Fibroblast of peridontal ligament (primary cell): ENCODE measurements around the gene BNC1.
A peak's percentile ranks its signal among the peaks of the same experiment; 100 is the strongest.

Experiments
- DNase-seq: peaks from one replicate; pipeline ENCODE4 v3.0.0-alpha.2; 2010; ENCODE audit errors: extremely low read depth

The BNC1 gene

GRCh38 chr15:83284559-83285283, at the start of gene BNC1:
TSS of gene BNC1 (minus strand) at chr15:83284664. CDS start at chr15:83284628, 36 bp downstream.
- DNase-seq = no peak

DNA sequence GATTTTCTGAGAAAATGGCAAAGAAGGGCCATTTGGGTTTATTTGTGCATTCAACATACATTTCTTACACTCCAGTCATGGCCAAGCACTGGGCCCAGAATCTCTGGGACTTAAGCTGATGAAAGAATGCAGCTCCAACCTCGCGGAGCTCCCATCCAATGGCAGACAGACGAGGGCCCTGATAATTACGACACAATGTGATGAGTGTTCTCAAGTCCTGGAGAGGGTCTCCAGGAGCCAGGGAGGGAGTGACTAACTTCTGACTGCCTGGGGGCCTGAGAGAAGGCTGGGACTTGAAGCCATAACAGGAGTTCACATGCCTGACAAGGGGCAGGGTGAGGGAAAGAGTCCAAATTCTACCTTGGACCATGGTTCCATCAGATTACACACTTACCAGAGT, 42.6 kb upstream of the BNC1 start:
- no peak for DNase-seq

DNA sequence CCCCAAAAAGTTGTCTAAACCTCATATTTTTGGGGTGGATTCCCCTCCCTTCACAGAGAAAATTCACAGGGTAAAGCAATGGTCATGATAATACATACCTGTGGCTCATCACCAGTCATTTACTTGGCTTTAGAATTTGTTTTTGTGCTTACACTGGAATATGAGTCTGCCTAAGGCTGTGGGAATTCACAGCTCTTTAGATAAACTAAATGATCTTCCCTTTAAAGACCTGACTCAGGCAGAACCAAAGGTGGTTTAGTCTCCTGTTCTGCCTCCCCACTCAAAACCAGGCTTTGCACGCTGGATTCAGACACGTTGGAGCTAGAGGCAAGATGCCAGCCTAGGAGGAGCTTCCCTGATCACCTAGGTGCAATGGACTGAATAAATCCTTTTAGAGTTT, 40.3 kb upstream of the BNC1 start:
- DNase-seq = no peak

DNA sequence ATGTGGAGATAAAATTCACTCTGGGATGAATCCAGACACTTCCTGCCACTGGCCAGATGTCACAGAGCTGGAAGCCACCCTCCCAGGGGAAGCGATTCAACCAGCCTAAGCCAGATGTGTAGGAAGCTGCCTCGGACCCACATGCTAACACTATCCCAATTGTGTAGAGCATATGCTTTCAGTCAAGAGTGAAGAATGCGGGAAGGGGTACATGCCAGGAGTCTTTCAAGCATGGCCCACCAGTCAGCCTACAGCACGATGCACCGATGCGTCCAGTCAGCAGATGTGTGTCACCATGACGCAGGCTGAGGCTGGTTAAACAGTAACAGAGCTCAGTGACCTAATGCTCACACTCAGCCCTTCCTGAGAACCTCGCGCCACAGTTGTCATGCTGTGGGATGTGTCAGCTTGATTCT, 38.8 kb upstream of the BNC1 start:
- DNase-seq = peak; percentile 92

DNA sequence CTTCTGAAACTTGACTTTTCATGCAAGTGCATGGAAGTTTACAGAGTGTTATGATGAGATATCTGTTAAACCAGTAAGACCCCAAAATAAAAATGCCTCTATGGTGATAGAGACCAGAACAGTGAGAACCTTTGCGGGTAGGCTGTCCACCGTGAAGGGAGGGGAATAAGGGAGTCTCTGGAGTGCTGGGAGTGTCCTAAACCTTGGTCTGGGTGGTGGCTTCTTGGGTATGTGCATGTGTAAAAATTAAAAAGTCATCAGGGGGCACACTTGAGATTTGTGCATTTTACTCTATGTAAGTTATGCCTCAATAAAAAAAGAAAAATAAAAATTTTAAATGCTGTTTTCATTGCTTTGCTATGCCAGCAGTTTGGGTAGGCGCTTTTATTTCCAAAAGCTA, 38.2 kb upstream of the BNC1 start:
- DNase-seq = no peak

GRCh38 chr15:83322061-83322460, 37.6 kb upstream of the BNC1 start:
- DNase-seq = no peak

- DNase-seq = peak; percentile 31
Observed at GRCh38 chr15:83320844-83321243, 36.4 kb upstream of the BNC1 start.

DNA sequence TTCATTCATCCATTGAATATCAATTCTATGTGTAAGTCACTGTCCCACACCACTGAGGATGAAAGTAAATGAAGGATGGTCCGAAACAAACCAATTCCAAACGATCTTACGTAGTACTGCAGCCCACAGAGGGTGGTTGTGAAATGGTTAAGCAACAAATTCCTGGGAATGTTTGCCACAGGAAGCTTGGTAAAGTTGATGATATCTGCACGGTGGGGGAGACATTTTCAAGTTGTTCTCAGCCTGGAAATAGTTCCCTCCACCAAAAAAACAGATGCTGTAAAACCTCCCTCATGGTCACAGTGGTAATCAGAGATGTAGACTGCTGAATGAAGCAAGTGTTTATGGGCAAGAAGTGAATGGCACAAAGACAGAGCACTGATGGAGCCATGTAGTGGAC, 35.9 kb upstream of the BNC1 start:
- DNase-seq = peak; percentile 31

GRCh38 chr15:83319771-83320170, 35.3 kb upstream of the BNC1 start:
- DNase-seq = no peak

DNA sequence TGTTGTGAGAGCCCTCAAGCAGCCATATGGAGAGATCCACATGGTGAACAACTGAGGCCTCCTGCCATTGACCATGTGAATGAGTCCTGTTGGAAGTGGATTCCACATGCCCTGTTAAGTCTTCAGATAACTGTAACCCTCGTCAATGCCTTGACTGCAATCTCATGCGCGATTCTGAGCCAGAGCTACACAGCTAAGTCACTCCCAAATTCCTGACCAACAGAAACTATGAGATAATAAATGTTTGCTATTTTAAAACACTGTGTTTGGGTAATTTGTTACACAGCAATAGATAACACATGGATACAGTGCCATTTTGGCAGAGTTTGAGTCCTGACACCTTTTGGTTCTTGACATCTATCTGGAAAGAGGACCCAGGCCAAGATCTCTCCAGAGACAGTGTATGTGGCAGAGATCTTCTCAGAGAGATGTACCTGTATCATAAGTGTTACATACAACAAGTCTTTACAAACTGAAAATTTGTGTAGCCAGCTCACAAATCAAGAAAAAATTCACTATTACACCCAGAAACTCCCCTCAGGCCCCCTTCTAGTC, 34.5 kb upstream of the BNC1 start:
- no peak for DNase-seq

DNA sequence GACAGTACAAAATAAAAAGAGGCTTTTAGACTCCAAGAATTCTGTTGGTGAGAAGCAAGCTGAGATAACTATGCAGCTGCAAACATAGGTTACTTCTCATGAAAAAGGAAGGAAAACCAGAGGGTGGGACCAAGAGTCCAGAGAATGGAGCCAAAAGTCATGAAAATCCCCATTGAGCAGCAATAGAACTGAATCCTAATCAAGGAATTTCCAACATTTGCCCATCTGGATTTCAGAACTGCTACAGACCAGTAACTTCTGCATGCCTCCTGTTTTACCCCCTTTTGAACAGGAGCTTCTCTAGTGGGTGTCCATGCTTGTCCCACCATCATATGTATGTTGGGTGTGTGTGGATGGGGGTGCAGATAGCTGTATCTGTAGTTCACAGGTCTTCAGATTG, 33.6 kb upstream of the BNC1 start:
- DNase-seq = no peak

DNA sequence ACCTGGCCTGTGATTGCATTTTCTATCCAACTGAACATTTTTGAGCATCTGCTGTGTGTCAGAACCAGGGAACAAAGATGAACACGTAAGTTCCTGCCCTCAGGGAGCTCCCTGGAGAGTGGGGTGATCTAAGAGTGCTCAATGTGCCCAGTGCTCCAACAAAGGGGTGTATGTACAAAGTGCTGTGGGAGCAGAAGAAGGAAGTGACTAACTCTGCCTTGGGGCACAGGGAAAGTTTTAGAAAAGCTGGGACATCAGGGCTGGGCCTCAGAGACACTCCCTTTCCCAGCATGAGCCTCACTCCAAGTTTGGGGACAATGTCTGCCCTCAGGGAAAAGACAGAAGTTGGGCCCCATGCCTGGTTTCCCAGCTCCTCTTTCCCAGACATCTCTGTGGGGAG, 27.6 kb upstream of the BNC1 start:
- DNase-seq = no peak

- DNase-seq = peak; percentile 39
Observed at GRCh38 chr15:83310521-83311456, 26.3 kb upstream of the BNC1 start.

DNA sequence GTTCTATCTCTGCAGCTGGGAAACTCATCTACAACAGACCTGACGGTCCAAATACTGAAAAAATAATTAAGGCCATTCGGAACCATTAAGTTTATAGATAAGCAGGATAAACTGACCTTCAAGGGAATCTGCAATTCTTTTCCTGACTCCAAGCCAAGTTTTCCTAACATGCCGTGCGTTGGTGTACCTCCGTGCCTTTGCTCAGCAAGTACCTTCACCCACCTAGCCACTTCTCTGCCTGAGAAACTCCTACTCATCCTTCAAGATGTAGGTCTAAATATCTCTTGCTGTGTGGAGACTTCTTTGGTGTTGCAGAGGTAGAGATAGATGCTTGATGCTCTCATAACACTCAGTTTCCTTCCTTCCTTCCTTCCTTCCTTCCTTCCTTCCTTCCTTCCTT, 24.2 kb upstream of the BNC1 start:
- DNase-seq = no peak

DNA sequence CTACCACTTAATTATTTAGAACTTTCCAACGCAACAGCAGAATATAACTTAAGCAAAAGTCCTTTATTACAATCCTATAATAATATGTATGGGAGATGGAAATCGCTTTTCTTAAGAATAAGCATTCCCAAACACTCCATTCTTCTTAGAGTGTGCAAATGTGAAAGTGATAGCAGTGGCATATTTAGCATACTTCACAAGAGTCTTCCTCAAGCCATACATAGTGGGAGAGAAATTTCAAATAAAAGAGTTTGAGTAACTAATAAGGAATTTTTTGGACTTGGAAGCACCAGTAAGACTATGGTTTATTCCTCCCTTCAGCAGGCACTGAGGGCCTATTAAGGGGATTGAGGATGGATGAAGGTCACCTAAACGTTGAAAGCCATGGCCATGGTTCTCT, 22.1 kb upstream of the BNC1 start:
- DNase-seq = no peak

DNA sequence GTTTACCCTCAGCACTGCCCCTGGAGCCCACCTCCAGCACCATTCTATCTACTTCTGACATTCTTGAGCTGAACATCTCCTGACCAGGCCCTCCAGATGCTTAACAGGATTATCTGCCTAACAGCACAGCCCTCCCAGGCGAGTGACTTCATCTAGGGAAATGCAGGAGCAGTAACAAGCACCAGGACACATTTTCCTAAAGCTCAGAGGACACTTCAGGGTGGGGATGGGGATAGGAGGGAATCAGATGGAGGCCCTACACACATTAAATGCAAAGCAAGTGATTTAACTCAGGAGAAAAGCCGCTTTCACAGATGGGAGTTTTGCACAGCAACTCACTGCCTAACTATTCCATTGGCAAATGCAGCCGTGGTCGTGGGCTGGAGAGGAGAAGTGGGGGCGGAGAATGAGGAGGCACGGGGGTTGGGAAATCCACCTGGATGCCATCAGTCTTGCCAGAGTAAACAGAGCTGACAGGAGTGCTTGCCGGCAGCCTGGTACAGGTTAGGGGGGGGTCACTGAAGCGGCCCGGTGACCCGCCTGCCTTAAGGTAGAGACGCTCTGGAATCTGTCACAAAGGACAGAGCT, 21.3 kb upstream of the BNC1 start:
- no peak for DNase-seq

DNA sequence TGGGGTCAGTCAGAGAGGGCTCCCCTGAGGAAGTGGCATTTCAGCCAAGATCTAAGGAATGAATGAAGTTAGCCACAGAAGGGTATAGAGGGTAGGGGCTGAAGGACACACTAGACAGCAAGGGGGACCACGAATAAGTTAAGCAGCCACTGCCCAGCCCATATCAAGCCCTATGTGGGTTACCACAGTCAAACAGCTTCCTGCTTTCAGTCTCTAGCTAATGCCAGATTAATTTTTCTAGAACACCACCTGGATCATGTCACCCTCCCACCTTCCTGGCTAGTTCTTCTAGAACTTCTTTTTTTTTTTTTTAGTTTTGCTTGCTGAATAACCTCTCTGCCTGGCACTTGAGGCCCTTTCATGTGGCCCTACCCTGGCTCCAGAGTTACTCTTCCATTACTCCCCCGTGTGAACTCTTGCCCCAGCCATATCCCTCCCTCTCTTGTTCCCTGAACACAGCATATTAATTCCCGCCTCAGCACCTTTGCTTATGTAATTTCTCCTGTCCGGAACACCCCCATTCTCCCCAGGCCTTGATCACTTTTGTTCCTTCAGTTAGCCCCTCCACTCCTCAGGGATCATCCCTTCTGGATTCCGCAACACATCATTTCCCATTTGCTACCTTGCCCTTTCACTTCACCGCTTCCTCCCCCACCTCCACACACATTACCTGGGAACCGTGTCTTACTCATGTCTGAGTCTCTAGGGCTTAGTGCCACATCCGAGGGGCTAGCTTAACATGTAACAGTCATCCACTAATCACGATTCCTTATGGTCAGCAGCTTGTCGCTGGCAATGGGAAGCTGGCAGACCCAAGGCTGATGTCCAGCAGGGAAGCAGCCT, 20.6 kb upstream of the BNC1 start:
- no peak for DNase-seq

- no peak for DNase-seq
Observed at GRCh38 chr15:83303535-83303934, 19.1 kb upstream of the BNC1 start.

DNA sequence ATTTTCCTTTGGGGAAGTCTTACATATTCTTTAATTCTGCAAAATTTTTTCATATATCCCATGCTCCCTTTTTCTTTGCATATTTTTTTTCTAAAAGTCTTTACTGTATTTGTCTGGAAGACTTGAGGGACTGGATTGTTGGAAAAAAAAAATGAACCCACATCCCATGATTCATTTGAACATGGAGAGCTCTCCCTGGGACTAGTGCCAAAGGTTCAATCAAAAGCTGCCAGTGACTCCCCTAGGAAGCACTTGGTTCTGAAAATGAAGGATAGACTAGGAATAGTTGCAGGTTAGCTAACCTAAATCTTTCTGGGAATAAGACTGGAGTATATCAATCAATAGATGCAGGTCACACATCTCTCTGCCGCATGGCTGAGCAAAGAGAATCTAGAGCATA, 16.4 kb upstream of the BNC1 start:
- DNase-seq = no peak

DNA sequence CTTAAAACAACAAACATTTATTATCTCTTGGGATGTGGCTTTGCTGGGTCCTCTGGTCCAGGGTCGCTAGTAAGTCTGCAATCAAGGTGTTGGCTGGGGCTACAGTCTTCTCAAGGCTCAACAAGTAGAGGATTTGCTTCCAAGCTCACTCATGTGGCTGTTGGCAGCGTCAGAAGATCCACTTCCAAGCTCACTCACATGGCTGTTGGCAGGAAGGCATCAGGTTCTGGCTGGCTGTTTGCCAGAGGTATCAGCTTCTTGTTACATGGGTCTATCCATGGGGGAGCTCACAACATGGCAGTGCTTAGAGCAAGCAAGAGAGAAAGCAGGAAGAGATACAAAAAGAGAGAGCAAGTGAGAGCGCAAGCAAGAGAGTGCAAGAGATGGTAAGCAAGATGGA, 15.0 kb upstream of the BNC1 start:
- no peak for DNase-seq

DNA sequence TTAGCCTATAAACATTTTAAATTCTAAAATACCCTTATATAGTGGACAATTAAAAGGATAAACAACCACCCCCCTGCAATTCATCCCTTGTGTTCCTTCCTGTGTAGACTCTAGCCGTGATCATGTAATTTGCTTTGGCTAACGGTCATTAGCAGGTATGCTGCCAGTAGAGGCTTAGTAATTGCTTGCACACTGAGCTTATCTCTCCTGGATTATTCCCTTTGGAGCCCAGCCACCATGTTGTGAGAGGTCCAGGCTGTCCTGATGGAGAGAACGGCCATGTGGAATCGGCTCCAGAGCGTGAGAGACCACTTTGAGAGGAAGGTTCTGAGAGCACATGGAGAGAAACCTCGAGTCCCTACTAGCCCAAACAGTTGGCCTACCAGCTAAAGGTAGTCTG, 11.0 kb upstream of the BNC1 start:
- DNase-seq = no peak

GRCh38 chr15:83293201-83293600, 8.7 kb upstream of the BNC1 start:
- no peak for DNase-seq
